Stimulated activated CD4-positive, alpha-beta T cell treated with anti-CD3 and anti-CD28 coated beads, Interleukin-12 subunit alpha, Interleukin-12 subunit beta, amount 100 ng/mL, for 4 hours (primary cell): Measurements from ENCODE around the gene SBF1.
"Not testable (repeated sequence)": the region's sequence is repeated elsewhere in the genome, so short reads cannot be mapped to it uniquely, and the experiment has no call there.

Experiments
- DNase-seq: peaks from one replicate; pipeline ENCODE4 v3.0.0-alpha.2; 2020

SBF1 gene, protein sequence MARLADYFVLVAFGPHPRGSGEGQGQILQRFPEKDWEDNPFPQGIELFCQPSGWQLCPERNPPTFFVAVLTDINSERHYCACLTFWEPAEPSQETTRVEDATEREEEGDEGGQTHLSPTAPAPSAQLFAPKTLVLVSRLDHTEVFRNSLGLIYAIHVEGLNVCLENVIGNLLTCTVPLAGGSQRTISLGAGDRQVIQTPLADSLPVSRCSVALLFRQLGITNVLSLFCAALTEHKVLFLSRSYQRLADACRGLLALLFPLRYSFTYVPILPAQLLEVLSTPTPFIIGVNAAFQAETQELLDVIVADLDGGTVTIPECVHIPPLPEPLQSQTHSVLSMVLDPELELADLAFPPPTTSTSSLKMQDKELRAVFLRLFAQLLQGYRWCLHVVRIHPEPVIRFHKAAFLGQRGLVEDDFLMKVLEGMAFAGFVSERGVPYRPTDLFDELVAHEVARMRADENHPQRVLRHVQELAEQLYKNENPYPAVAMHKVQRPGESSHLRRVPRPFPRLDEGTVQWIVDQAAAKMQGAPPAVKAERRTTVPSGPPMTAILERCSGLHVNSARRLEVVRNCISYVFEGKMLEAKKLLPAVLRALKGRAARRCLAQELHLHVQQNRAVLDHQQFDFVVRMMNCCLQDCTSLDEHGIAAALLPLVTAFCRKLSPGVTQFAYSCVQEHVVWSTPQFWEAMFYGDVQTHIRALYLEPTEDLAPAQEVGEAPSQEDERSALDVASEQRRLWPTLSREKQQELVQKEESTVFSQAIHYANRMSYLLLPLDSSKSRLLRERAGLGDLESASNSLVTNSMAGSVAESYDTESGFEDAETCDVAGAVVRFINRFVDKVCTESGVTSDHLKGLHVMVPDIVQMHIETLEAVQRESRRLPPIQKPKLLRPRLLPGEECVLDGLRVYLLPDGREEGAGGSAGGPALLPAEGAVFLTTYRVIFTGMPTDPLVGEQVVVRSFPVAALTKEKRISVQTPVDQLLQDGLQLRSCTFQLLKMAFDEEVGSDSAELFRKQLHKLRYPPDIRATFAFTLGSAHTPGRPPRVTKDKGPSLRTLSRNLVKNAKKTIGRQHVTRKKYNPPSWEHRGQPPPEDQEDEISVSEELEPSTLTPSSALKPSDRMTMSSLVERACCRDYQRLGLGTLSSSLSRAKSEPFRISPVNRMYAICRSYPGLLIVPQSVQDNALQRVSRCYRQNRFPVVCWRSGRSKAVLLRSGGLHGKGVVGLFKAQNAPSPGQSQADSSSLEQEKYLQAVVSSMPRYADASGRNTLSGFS (N-terminal part only)

GRCh38 chr22:50474710-50475651 is at the start of gene SBF1:
Gene SBF1 (minus strand): TSS chr22:50475035. CDS start chr22:50474840, 195 bp downstream.
- DNase-seq = peak; percentile 87

GRCh38 chr22:50523806-50524675 is 49.2 kb upstream of the SBF1 start:
- no peak for DNase-seq

DNA sequence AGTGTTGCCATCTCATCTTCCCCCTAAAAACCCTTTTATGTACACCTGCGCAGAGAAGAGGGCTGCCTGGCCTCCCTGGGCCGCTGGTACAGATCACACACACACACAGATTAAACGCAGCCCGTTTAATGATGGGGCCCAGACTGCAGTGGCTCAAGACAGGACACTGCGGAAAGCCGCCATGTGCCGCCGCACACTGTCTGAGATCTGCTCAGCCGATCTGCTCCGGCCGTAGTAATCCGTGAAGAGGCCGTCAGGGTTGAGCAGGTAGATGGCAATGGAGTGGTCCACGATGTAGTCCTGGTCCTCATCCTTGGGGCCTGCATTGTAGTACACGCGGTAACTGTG is 48.6 kb upstream of the SBF1 start:
- DNase-seq = no peak

DNA sequence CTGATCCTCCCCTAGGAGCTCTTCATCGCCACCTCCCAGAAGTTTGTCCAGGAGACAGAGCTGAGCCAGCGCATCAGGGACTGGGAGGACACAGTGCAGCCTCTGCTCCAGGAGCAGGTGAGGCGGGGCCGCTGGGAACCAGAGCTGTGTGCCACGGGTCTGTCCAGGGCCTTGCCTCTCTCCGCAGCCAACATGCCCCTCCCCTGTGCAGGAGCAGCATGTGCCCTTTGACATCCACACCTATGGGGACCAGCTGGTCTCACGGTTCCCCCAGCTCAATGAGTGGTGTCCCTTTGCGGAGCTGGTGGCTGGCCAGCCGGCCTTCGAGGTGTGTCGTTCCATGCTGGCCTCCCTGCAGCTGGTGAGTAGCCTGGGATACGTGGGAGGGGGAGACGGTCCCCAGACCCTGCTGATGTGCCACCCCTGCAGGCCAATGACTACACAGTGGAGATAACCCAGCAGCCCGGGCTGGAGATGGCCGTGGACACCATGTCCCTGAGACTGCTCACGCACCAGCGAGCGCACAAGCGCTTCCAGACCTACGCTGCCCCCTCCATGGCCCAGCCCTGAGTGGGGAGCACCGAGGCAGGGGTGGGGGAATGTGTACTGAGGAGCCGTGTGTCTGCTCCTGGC is 48.1 kb upstream of the SBF1 start:
- DNase-seq = no peak

DNA sequence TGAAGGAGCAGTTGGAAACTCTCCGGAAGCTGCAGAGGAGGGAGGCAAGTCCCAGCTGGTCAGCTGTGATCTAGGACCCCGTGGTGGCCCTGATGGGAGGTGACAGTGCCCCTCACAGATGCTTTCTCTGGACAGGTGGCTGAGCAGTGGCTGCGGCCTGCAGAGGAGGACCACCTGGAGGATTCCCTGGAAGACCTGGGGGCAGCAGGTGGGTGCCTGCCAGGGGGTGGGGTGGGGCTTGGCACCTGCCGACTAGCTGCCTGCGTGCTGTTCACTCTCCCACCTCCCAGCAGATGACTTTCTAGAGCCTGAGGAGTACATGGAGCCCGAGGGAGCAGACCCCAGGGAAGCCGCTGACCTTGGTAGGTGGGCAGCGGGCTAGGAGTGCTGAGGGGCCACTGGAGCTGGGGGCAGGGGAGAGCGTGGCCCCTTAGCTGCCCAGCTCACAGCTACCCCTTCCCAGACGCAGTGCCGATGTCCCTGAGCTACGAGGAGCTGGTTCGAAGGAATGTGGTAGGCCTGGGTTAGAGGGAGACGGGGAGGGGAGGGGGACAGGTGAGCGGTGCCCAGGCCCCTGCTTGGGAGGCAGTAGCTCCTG is 47.5 kb upstream of the SBF1 start:
- DNase-seq = no peak

DNA sequence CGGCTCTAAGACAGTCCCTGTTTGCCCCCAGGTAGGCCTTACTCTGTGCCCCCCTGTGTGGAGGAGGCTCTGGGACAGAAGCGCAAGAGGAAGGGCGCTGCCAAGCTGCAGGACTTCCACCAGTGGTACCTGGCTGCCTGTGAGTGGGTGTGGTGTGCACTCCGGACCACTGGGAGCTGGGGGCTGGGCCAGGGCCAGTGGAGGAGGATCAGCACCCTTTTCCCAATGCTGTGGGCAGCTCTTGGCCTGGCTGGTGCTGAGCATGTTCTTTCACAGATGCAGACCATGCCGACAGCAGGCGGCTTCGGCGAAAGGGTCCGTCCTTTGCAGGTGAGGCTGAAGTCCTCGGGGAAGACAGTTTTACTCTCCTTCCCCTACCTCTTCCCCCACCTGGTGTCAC is 46.9 kb upstream of the SBF1 start:
- DNase-seq = no peak

DNA sequence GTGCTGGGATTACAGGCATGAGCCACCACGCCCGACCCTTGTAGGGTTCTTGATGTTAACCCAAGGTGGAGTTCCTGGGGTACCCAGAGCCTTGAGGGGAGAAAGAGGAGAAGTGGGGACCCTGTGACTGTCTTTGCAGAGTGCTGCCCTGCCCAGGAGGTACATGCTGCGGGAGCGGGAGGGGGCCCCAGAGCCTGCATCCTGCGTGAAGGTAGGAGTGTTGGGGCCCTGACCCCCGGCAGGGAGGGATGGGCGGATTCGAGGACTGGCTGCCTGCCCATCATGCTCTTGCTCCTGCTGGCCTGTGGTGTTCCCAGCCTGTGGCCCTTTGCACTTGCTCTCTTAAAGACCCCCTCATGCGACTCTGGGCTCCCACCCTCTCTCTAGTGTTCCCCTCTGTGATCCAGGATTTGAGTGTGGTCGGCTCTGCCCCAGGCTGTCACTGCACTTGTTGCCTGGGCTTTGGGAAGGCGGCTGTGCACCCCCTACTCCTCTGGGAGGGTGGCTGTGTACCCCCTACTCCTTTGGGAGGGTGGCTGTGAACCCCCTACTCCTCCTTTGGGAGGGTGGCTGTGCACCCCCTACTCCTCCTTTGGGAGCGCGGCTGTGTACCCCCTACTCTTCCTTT is 46.1 kb upstream of the SBF1 start:
- no peak for DNase-seq

DNA sequence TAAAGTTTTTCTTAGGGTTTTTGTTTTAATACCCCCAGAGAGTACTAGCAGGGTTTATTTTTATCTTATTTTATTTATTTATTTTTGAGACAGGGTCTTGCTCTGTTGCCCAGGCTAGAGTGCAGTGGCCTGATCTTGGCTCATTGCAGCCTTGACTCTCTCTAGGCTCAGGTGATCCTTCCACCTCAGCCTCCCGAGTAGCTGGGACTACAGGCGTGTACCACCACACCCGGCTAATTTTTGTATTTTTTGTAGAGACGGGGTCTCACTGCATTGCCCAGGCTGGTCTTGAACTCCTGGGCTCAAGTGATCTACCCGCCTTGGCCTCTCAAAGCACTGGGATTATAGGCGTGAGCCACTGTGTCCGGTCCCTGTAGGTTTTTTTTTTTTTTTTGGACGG is 45.3 kb upstream of the SBF1 start:
- not testable (repeated sequence) for DNase-seq

- DNase-seq = no peak
Observed at GRCh38 chr22:50519151-50519550, 44.3 kb upstream of the SBF1 start.

- DNase-seq = no peak
Observed at GRCh38 chr22:50518606-50519005, 43.8 kb upstream of the SBF1 start.

GRCh38 chr22:50517495-50518260 is 42.8 kb upstream of the SBF1 start:
- DNase-seq = no peak

DNA sequence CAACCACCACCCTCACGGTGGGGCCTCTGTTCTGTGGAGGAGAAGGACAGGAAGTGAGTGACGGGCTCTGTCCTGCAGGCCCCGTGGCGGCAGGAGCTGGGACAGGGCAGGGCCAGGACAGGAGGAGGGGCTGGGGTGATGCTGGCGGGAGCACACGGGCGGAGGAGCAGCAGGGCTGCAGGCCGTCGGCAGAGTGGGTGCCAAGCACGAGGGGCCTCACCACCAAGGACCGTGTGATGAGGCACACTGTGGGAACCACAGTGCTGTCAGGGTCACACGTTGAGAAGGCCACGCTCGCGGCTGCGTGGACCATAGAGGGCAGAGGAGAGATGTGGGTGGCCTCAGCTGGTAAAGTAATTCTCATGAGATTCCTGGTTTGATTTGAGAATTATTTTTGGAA is 42.1 kb upstream of the SBF1 start:
- no peak for DNase-seq

DNA sequence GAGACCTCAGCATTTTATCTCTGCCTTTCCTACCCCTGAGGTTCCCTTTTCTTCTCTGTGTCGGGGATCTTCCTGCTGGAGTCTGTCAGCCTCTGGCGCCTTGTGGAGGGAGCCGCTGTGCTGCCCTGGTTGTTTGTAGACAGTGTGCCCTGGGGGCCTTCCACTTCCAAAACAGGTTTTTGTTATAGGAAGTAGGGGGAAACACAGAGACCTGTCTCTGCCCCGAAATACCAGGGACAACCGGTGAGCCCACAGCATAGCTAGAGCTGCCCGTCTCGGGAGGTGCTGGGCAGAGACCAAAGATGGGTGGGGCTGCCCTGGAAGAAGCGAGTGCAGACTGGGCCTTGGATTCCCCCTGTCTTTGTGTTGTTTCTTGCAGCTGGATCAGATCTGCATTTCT is 41.2 kb upstream of the SBF1 start:
- no peak for DNase-seq

DNA sequence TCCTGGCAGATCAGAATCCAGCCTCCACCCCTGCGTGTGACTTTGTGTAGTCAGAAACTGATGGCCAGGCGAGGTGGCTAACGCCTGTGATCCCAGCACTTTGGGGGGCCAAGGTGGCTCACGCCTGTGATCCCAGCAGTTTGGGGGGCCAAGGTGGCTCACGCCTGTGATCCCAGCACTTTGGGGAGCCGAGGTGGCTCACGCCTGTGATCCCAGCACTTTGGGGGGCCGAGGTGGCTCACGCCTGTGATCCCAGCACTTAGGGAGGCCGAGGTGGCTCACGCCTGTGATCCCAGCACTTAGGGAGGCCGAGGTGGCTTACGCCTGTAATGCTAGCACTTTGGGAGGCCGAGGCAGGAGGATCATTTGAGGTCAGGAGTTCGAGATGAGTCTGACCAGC is 38.3 kb upstream of the SBF1 start:
- no peak for DNase-seq

DNA sequence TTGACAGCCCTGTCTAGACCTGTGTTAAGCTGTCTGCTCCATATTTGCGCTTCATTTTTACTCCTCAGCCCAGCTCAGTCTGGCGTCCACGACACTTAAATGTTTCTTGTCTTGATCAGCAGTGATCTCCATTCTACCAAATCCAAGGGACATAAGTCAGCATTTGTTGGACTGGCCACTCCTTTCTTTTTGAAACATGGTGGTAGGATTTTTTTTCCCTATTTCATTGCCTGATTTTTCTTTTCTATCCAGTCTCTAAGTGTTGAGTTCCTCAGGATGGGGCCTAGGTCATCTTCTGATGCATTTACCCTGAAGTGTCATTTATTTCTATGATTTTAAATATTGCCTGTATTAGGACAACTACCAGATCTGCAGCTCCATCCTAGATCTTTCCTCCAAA is 34.1 kb upstream of the SBF1 start:
- DNase-seq = no peak

- peak; percentile 98 for DNase-seq
Observed at GRCh38 chr22:50507991-50508884, 33.4 kb upstream of the SBF1 start, which contains the start of gene NCAPH2. Gene NCAPH2 (plus strand): TSS chr22:50508224. CDS start chr22:50508338, 114 bp downstream.

DNA sequence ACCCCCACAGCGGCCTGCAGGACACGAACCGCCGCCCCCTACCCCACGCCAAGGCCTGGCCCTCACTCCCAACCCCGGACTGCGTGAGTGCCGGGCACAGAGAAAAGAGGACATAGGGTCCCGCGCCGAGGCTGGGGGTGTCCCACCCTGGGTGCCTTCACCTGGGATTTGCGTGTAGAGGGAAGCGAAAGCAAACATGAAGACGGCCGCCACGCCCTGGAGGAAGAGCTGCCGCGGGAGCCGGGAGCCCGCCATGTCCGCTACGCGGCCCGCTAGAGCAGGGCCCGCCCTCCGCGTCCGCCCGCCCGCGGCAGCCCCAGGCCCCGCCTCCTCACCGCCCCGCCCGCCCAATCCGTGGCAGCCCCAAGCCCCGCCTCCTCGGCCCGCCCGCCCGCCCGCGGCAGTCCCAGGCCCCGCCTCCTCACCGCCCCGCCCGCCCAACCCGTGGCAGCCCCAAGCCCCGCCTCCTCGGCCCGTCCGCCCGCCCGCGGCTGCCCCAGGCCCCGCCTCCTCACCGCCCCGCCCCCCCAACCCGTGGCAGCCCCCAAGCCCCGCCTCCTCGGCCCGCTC is 32.7 kb upstream of the SBF1 start, which contains the start of gene LMF2:
Gene LMF2, minus strand, starts transcription at position 282 of the 570 bp plus-strand sequence. Its CDS starts 27 bp downstream, at position 255.
- peak; percentile 94 for DNase-seq
